Fibroblast of villous mesenchyme (primary cell): ENCODE results near the gene AKAP12. TPM values are rescaled to one million over a fixed set of nuclear protein-coding genes. Genes with fewer than 3 reads are reported as not detected.
A peak's percentile ranks its signal among the peaks of the same experiment; 100 is the strongest.

Experiments used
- DNase-seq: peaks from one replicate; pipeline ENCODE4 v3.0.0-alpha.2; 2010; ENCODE audit warnings: low read depth
- H3K4me3 ChIP-seq: 2 replicates; pipeline ENCODE4 v1.5.1; 2011; ENCODE audit warnings: low read depth, mild to moderate bottlenecking, low read length
- total RNA-seq: library from RNA; depleted of rRNA; stranded (reverse); fragments of >200 nt; gene quantifications from 2 replicates; pipeline ENCODE4 v1.2.3, GENCODE V29; 2012
- TF ChIP-seq, protein P1 (sequence below): IDR thresholded peaks from 2 replicates; pipeline ENCODE4 v1.5.1; 2012; ENCODE audit warnings: low read depth, mild to moderate bottlenecking, low read length; ENCODE audit not compliant: insufficient read depth

The AKAP12 gene
- total RNA-seq, 1 donor, result 123 TPM

DNA sequence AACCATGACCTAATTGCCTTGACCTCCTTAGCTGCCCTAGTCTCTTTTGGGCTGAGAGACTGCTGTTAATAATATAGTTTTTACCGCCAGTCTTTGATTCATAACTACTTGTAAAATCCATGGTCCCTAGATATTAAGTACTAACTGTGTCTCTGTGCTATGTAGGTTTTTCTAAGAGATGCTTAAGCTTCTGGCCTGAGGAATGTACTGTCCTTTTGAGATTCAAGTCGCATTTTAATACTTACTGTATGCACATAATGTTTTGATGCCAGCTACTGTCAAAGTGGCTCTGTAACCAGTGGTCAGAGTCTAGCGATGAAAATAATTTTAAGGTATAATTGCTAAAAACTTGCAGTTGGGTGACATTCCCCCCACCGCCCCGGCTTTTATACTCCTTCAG lies 2.1 kb downstream of the AKAP12 start:
- TF ChIP-seq, protein P1, sequence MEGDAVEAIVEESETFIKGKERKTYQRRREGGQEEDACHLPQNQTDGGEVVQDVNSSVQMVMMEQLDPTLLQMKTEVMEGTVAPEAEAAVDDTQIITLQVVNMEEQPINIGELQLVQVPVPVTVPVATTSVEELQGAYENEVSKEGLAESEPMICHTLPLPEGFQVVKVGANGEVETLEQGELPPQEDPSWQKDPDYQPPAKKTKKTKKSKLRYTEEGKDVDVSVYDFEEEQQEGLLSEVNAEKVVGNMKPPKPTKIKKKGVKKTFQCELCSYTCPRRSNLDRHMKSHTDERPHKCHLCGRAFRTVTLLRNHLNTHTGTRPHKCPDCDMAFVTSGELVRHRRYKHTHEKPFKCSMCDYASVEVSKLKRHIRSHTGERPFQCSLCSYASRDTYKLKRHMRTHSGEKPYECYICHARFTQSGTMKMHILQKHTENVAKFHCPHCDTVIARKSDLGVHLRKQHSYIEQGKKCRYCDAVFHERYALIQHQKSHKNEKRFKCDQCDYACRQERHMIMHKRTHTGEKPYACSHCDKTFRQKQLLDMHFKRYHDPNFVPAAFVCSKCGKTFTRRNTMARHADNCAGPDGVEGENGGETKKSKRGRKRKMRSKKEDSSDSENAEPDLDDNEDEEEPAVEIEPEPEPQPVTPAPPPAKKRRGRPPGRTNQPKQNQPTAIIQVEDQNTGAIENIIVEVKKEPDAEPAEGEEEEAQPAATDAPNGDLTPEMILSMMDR, result no peak
- DNase-seq, result no peak
- H3K4me3 ChIP-seq, result peak overlapping the region; percentile 79

- peak overlapping the region; percentile 79 for H3K4me3 ChIP-seq
- DNase-seq, result no peak
- TF ChIP-seq, protein P1, result no peak
Measured at GRCh38 chr6:151242420-151242861, 2.7 kb downstream of the AKAP12 start.

DNA sequence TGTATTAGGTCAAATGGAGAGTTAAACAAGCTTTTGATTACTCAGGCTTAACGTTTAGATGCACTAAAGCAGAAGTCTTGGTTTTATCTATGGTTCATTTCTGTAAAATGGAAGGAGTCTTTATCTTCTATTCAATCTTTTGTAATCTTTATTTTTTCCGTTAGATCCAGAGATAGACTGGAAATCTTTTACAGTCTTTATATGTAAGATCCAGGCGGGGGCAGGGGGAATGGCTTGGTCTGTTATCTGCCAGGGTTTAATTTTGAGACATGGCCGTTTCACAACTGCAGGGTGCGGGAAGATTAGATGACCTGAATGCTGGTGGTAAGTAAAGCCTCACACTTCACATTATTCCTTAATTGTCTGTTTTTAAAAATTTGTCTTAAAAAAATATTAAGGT lies 3.7 kb downstream of the AKAP12 start:
- H3K4me3 ChIP-seq, result no peak overlapping the region
- DNase-seq, result no peak
- TF ChIP-seq, protein P1, result no peak

GRCh38 chr6:151247490-151247889 lies 7.7 kb downstream of the AKAP12 start:
- DNase-seq, result no peak
- TF ChIP-seq, protein P1, result no peak

GRCh38 chr6:151248295-151248694 lies 8.5 kb downstream of the AKAP12 start:
- TF ChIP-seq, protein P1, result no peak
- DNase-seq, result no peak
- no peak overlapping the region for H3K4me3 ChIP-seq

More at GRCh38 chr6:151247490-151247889, 7.7 kb downstream of the AKAP12 start:
- H3K4me3 ChIP-seq, result no peak overlapping the region

DNA sequence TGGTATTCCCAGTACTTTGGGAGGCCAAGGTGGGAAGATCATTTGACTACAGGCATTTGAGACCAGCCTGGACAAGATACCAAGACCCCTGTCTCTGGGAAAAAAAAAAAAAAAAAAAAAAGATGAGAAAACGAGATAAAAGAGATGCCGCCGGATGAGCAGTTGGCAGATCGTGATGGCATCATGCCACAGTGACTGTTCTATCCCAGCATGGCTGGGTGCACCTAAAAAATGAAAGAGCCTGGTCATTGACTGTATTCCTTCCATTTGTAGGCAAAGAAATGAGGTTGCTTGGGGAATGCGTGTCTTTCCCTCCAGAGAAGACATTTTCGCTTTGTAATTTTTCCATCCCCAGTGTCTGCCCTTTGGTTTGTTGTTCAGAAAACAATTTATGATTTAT lies 12.9 kb downstream of the AKAP12 start:
- TF ChIP-seq, protein P1, result no peak
- no peak for DNase-seq
- H3K4me3 ChIP-seq, result no peak overlapping the region

GRCh38 chr6:151254451-151255081 lies 14.8 kb downstream of the AKAP12 start:
- DNase-seq, result peak; percentile 48
- no peak overlapping the region for H3K4me3 ChIP-seq
- TF ChIP-seq, protein P1, result no peak
